K562 (cell line): ENCODE results near the gene ERGIC1. TPM values are rescaled to one million over a fixed set of nuclear protein-coding genes. Genes with fewer than 3 reads are reported as not detected.
A peak's percentile ranks its signal among the peaks of the same experiment; 100 is the strongest.

Experiments
- ATAC-seq: fragments of 200-7000 bp; cut with Tn5 transposase; 3 replicates; pipeline ENCODE4 v1.9.1; 2020; ENCODE audit warnings: moderate library complexity
- BruUV-seq: library from RNA; stranded (reverse); fragments of 400-500 nt; replicated peaks from 2 replicates; lab custom pipeline; 2021; lab: Mats Ljungman, UMichigan
- CTCF ChIA-PET: fragments of 300-600 bp; formaldehyde crosslinking; extraction: SDS; loops from one replicate; lab custom pipeline; 2021; ENCODE audit warnings: low intra/inter-chr PET ratio; lab: Yijun Ruan, JAX
- POLR2A ChIA-PET: fragments of 300-600, 350-650 bp; sonication (Branson Sonifier 250); formaldehyde crosslinking; extraction: SDS; loops from one replicate; lab custom pipeline; 2021; ENCODE audit warnings: antibody characterized with exemption, inconsistent platforms; lab: Yijun Ruan, JAX
- DNase-seq, 4 experiments: peaks; one replicate each; pipeline versions ENCODE4 v3.0.0 to v3.0.0-alpha.2; 2011 to 2018; ENCODE audit warnings: low spot score in 3 of 4, mixed read lengths in 3 of 4; ENCODE audit errors: extremely low read depth in 1 of 4
- FAIRE-seq: peaks from 2 replicates; lab custom pipeline; 2011; peaks lifted over from hg19 to GRCh38; lab: Jason Lieb, UNC
- H2AFZ ChIP-seq: 2 replicates; pipeline ENCODE4 v1.6.0; 2011; ENCODE audit warnings: low read depth, low read length, control low read depth, inconsistent platforms
- H3K27ac ChIP-seq: fragments of 200-600 bp; 3 replicates; pipeline ENCODE4 v1.8.0; 2011; ENCODE audit warnings: low read depth, mild to moderate bottlenecking, control low read depth, inconsistent platforms, low read length, moderate library complexity, mixed read lengths; ENCODE audit errors: extremely low read depth
- H3K27me3 ChIP-seq, 2 experiments: fragments of 300-600 bp in 1 of 2; 2 replicates in 1 of 2; 3 replicates in 1 of 2; pipeline versions ENCODE4 v1.6.0 to v1.8.0; 2011; ENCODE audit warnings: inconsistent platforms in 2 of 2, low read length in 2 of 2, mild to moderate bottlenecking in 1 of 2, mixed read lengths in 1 of 2, moderate library complexity in 1 of 2; ENCODE audit not compliant: control insufficient read depth in 2 of 2, insufficient read depth in 2 of 2
- H3K36me3 ChIP-seq: fragments of 300-600 bp; 3 replicates; pipeline ENCODE4 v1.8.0; 2011; ENCODE audit warnings: mild to moderate bottlenecking, low read length, inconsistent platforms; ENCODE audit not compliant: control insufficient read depth, insufficient read depth
- H3K4me1 ChIP-seq, 2 experiments: fragments of 200-600 bp in 1 of 2; replicated peaks in 1 of 2; 2 replicates in 1 of 2; 3 replicates in 1 of 2; pipeline versions ENCODE4 v1.5.1 to v1.8.0; 2011; ENCODE audit warnings: inconsistent platforms in 2 of 2, low read length in 2 of 2, mild to moderate bottlenecking in 1 of 2, mixed read lengths in 1 of 2, moderate library complexity in 1 of 2; ENCODE audit not compliant: control insufficient read depth in 2 of 2, insufficient read depth in 2 of 2
- H3K4me2 ChIP-seq: 2 replicates; pipeline ENCODE4 v1.6.1; 2011; ENCODE audit warnings: low read length, control low read depth, inconsistent platforms, mixed read lengths; ENCODE audit not compliant: insufficient read depth
- H3K4me3 ChIP-seq: fragments of 200-600 bp; sonication (generic), shearing (Covaris generic); 2 replicates; pipeline ENCODE4 v1.5.1; 2016; ENCODE audit warnings: control low read depth, inconsistent platforms
- H3K79me2 ChIP-seq: fragments of 200-600 bp; 3 replicates; pipeline ENCODE4 v1.8.0; 2011; ENCODE audit warnings: low read length, inconsistent platforms; ENCODE audit not compliant: control insufficient read depth, insufficient read depth
- H3K9ac ChIP-seq, 2 experiments: 2 replicates each; pipeline versions ENCODE4 v1.6.0 to v1.6.1; 2011; ENCODE audit warnings: low read depth in 2 of 2, low read length in 2 of 2, control low read depth in 1 of 2, inconsistent platforms in 1 of 2, mild to moderate bottlenecking in 1 of 2, mixed read lengths in 1 of 2; ENCODE audit not compliant: insufficient read depth in 1 of 2
- H3K9me1 ChIP-seq: one replicate; pipeline ENCODE4 v1.6.0; 2011; ENCODE audit warnings: inconsistent platforms, mild to moderate bottlenecking, low read length, moderate library complexity; ENCODE audit not compliant: control insufficient read depth, insufficient read depth
- H3K9me3 ChIP-seq: replicated peaks from 2 replicates; pipeline ENCODE4 v1.5.1; 2011; ENCODE audit warnings: low read depth, low read length, inconsistent platforms; ENCODE audit not compliant: control insufficient read depth, insufficient read depth
- H4K20me1 ChIP-seq: replicated peaks from 2 replicates; pipeline ENCODE4 v1.6.1; 2011; ENCODE audit warnings: low read length, inconsistent platforms, mixed read lengths; ENCODE audit not compliant: control insufficient read depth, insufficient read depth
- C11orf30 ChIP-seq: fragments of 450-650 bp; IDR thresholded peaks from 2 replicates; pipeline ENCODE4 v1.6.1; 2016; ENCODE audit warnings: low read depth, mild to moderate bottlenecking
- CREBBP ChIP-seq: IDR thresholded peaks from one replicate; pipeline ENCODE4 v1.6.1; 2012; ENCODE audit warnings: low read depth, mild to moderate bottlenecking, control low read depth, inconsistent platforms, low read length
- MAFF ChIP-seq: IDR thresholded peaks from 2 replicates; pipeline ENCODE4 v1.6.1; 2012; ENCODE audit warnings: low read length, improper control_type of control experiment
- RFX5 ChIP-seq: IDR thresholded peaks from 2 replicates; pipeline ENCODE4 v1.6.1; 2011; ENCODE audit warnings: low read depth, mild to moderate bottlenecking, improper control_type of control experiment, low read length
- RUNX1 ChIP-seq: sonication (generic); IDR thresholded peaks from 2 replicates; pipeline ENCODE4 v1.6.1; 2016; ENCODE audit warnings: antibody characterized with exemption, low read depth
- ZNF316 ChIP-seq: fragments of 450-650 bp; IDR thresholded peaks from 2 replicates; pipeline ENCODE4 v1.6.1; 2016
- WGBS: fragments of 100-300 bp; shearing (Covaris generic); methylation state at CpG from one replicate; pipeline ENCODE4 v1.1.6; 2016; ENCODE audit warnings: low coverage, mixed read lengths; ENCODE audit not compliant: insufficient coverage; ENCODE audit errors: missing lambda C conversion rate; 5-methylcytosine and 5-hydroxymethylcytosine counted together
- in situ Hi-C: fragments of 300-500 bp; cut with MboI; formaldehyde crosslinking; loops from 4 replicates; pipeline ENCODE4 v1.15.0; 2018; ENCODE audit warnings: inconsistent platforms, mixed read lengths
- intact Hi-C: fragments of 100-400 bp; cut with micrococcal nuclease; formaldehyde crosslinking; loops from 2 replicates; pipeline ENCODE4 v1.14.2; 2022
- polyA plus RNA-seq, 8 experiments: library from polyadenylated mRNA; depleted of rRNA in 4 of 8; stranded (reverse) in 5 of 8; unstranded in 3 of 8; fragments of >200 nt; fragmentation: Nextera tagmentation in 2 of 8; fragmentation: Illumina TruSeq in 1 of 8; extraction: Ambion mirVana in 2 of 8; extraction: Trizol in 1 of 8; gene quantifications; 2 replicates each; pipeline versions ENCODE4 v1.2.1 to v1.2.3, GENCODE V29; 2011 to 2014; ENCODE audit warnings: inconsistent platforms in 1 of 8, missing spikeins in 1 of 8
- total RNA-seq, 7 experiments: library from RNA; depleted of rRNA in 6 of 7; stranded (reverse); fragments of >200 nt in 6 of 7; fragmentation: Illumina TruSeq in 2 of 7; extraction: Trizol in 2 of 7; gene quantifications; 2 replicates each; pipeline versions ENCODE4 v1.2.1 to v1.2.3, GENCODE V29; 2011 to 2021; ENCODE audit warnings: low replicate concordance in 1 of 7

ERGIC1 gene
- total and polyA plus RNA-seq, 9 of the 15 experiments (the other 6 are each of a cell fraction or from before 2014, with no cell fraction given), result 5.5 to 68.4 (median 36.4) TPM

- TF ChIP-seq ZNF316 (peak; percentile 65), C11orf30 (0 out of 2 replicates have a peak, but pooled peaks have one; percentile 29), MAFF (no peak), RUNX1 (no peak), RFX5 (no peak), CREBBP (no peak)
- no peak overlapping the region for H3K9ac ChIP-seq
- BruUV-seq, result no TSS peak
- H3K27ac ChIP-seq, result no peak overlapping the region
- ChIA-PET POLR2A (interaction anchor here (0.9 to 1.6 kb wide), 3 partner anchors 12 to 105 kb away, joined by 3 to 5 read pairs (median 3); no protein-coding TSS in a partner anchor), CTCF (interaction anchor here (0.8 kb wide), 1 partner anchor 28 kb away, joined by 5 read pairs; no protein-coding TSS in a partner anchor)
- H3K79me2 ChIP-seq, result no peaks in the 10 kb centered on the region
- H3K4me3 ChIP-seq, result no peak overlapping the region
- FAIRE-seq (no peak), DNase-seq (no peak), ATAC-seq (no peak)
- H4K20me1 ChIP-seq, result peaks cover 3% of the 10 kb centered on the region; the same call in 1 of the 2 replicates
- in situ Hi-C loops (no loop called here), intact Hi-C loops (no loop called here)
- no peak overlapping the region for H2AFZ ChIP-seq
- H3K27me3 ChIP-seq, result no peaks in the 10 kb centered on the region
- no peaks in the 10 kb centered on the region for H3K9me1 ChIP-seq
- peaks cover 3 to 8% of the 10 kb centered on the region in 2 experiments; a peak in 3 of 5 replicates for H3K4me1 ChIP-seq
- H3K4me2 ChIP-seq, result no peak overlapping the region
- no peaks in the 10 kb centered on the region for H3K36me3 ChIP-seq
- 64% methylated on average over 8 of the region's 8 CpGs for WGBS
- no peaks in the 10 kb centered on the region for H3K9me3 ChIP-seq
Observed at GRCh38 chr5:172874647-172875504, 40.8 kb downstream of the ERGIC1 start.
